GM12878 (cell line): ENCODE results near the gene ITIH1. TPM values are rescaled to one million over a fixed set of nuclear protein-coding genes. Genes with fewer than 3 reads are reported as not detected.

ENCODE experiments used
- ATAC-seq: fragments of 200-7000 bp; cut with Tn5 transposase; 3 replicates; pipeline ENCODE4 v1.9.1; 2020; ENCODE audit warnings: mild to moderate bottlenecking, moderate library complexity
- BruUV-seq: library from RNA; stranded (reverse); fragments of 400-500 nt; replicated peaks from 2 replicates; lab custom pipeline; 2021; lab: Mats Ljungman, UMichigan
- CTCF ChIA-PET: fragments of 300-600 bp; sonication (Branson Sonifier 250); formaldehyde crosslinking; extraction: SDS; loops from one replicate; lab custom pipeline; 2021; ENCODE audit warnings: inconsistent platforms; lab: Yijun Ruan, JAX
- POLR2A ChIA-PET: fragments of 350-600 bp; formaldehyde crosslinking; extraction: SDS; loops from one replicate; lab custom pipeline; 2021; ENCODE audit warnings: inconsistent platforms; lab: Charles Lee
- RAD21 ChIA-PET: fragments of 300-600 bp; sonication (Branson Sonifier 250); formaldehyde crosslinking; loops from one replicate; lab custom pipeline; 2023; ENCODE audit warnings: antibody characterized with exemption; ENCODE audit not compliant: unreplicated experiment; lab: Charles Lee
- SMC1A ChIA-PET: fragments of 300-600 bp; sonication (Branson Sonifier 250); formaldehyde crosslinking; loops from one replicate; lab custom pipeline; 2023; ENCODE audit not compliant: unreplicated experiment, uncharacterized antibody; lab: Charles Lee
- DNase-seq: peaks from one replicate; pipeline ENCODE4 v3.0.0-alpha.2; 2011; ENCODE audit warnings: low read depth, low spot score
- FAIRE-seq: peaks from 3 replicates; lab custom pipeline; 2011; peaks lifted over from hg19 to GRCh38; lab: Jason Lieb, UNC
- H2AFZ ChIP-seq: 2 replicates; pipeline ENCODE4 v1.6.0; 2011; ENCODE audit warnings: low read depth, low read length, control low read depth; ENCODE audit not compliant: control insufficient read depth
- H3K27ac ChIP-seq: 2 replicates; pipeline ENCODE4 v1.5.1; 2011; ENCODE audit warnings: control low read depth; ENCODE audit not compliant: control insufficient read depth, insufficient read depth
- H3K27me3 ChIP-seq, 2 experiments: replicated peaks in 1 of 2; 2 replicates each; pipeline versions ENCODE4 v1.6.0 to v1.6.1; 2011; ENCODE audit warnings: low read length in 1 of 2; ENCODE audit not compliant: control insufficient read depth in 2 of 2, insufficient read depth in 2 of 2
- H3K36me3 ChIP-seq, 2 experiments: 2 replicates each; pipeline ENCODE4 v1.5.1; 2011; ENCODE audit warnings: low read length in 1 of 2; ENCODE audit not compliant: control insufficient read depth in 2 of 2, insufficient read depth in 2 of 2
- H3K4me1 ChIP-seq: 2 replicates; pipeline ENCODE4 v1.6.1; 2011; ENCODE audit warnings: mild to moderate bottlenecking, low read length, moderate library complexity, mixed read lengths; ENCODE audit not compliant: control insufficient read depth, insufficient read depth
- H3K4me2 ChIP-seq: 2 replicates; pipeline ENCODE4 v1.6.0; 2011; ENCODE audit warnings: control low read depth; ENCODE audit not compliant: control insufficient read depth, insufficient read depth
- H3K4me3 ChIP-seq: fragments of 200-600 bp; sonication (generic); 2 replicates; pipeline ENCODE4 v1.5.1; 2016
- H3K79me2 ChIP-seq: 2 replicates; pipeline ENCODE4 v1.6.0; 2011; ENCODE audit warnings: low read length; ENCODE audit not compliant: control insufficient read depth, insufficient read depth
- H3K9ac ChIP-seq: 2 replicates; pipeline ENCODE4 v1.8.0; 2011; ENCODE audit warnings: low read length, control low read depth, mixed read lengths; ENCODE audit not compliant: control insufficient read depth, insufficient read depth
- H3K9me3 ChIP-seq: replicated peaks from 3 replicates; pipeline ENCODE4 v1.5.1; 2011; ENCODE audit warnings: mild to moderate bottlenecking, low read length; ENCODE audit not compliant: control insufficient read depth, insufficient read depth
- H4K20me1 ChIP-seq: 2 replicates; pipeline ENCODE4 v1.6.0; 2011; ENCODE audit not compliant: control insufficient read depth, insufficient read depth
- ASH2L ChIP-seq: fragments of 300-600, 200-600 bp; sonication (generic); IDR thresholded peaks from 2 replicates; pipeline ENCODE4 v1.6.1; 2017; ENCODE audit warnings: low read depth, mild to moderate bottlenecking, borderline replicate concordance
- EED ChIP-seq: sonication (generic); IDR thresholded peaks from 2 replicates; pipeline ENCODE4 v1.6.1; 2016; ENCODE audit warnings: antibody characterized with exemption, low read depth
- EGR1 ChIP-seq, 2 experiments: IDR thresholded peaks; 1 replicate in 1 of 2; 2 replicates in 1 of 2; pipeline ENCODE4 v1.6.1; 2011 to 2012; ENCODE audit warnings: low read depth in 2 of 2, low read length in 2 of 2, borderline replicate concordance in 1 of 2, mild to moderate bottlenecking in 1 of 2, moderate library complexity in 1 of 2
- HDGF ChIP-seq: fragments of 450-650 bp; IDR thresholded peaks from 2 replicates; pipeline ENCODE4 v1.6.1; 2016; ENCODE audit warnings: antibody characterized with exemption
- KDM1A ChIP-seq: fragments of 200-600 bp; sonication (generic); IDR thresholded peaks from 2 replicates; pipeline ENCODE4 v1.6.1; 2016; ENCODE audit warnings: borderline replicate concordance
- LARP7 ChIP-seq: fragments of 450-650 bp; IDR thresholded peaks from 2 replicates; pipeline ENCODE4 v1.6.1; 2017; ENCODE audit warnings: mild to moderate bottlenecking
- NR2C2 ChIP-seq: IDR thresholded peaks from 2 replicates; pipeline ENCODE4 v1.6.1; 2011; ENCODE audit warnings: borderline replicate concordance, low read depth; ENCODE audit not compliant: control insufficient read depth, insufficient read length
- REST ChIP-seq: IDR thresholded peaks from 2 replicates; pipeline ENCODE4 v1.6.1; 2012; ENCODE audit warnings: mild to moderate bottlenecking, low read depth, low read length
- SKIL ChIP-seq: fragments of 450-650 bp; IDR thresholded peaks from 2 replicates; pipeline ENCODE4 v1.6.1; 2017; ENCODE audit warnings: mild to moderate bottlenecking, low read depth, inconsistent platforms; ENCODE audit not compliant: poor library complexity, severe bottlenecking
- SUPT20H ChIP-seq: IDR thresholded peaks from 2 replicates; pipeline ENCODE4 v1.6.1; 2011; ENCODE audit warnings: low read depth, mild to moderate bottlenecking, low read length, moderate library complexity, borderline replicate concordance; ENCODE audit not compliant: control insufficient read depth
- SUZ12 ChIP-seq: fragments of 200-600 bp; sonication (generic); IDR thresholded peaks from one replicate; pipeline ENCODE4 v1.6.1; 2018; ENCODE audit warnings: antibody characterized with exemption, mild to moderate bottlenecking; ENCODE audit not compliant: unreplicated experiment
- ZBTB4 ChIP-seq: fragments of 450-650 bp; formaldehyde crosslinking; IDR thresholded peaks from 2 replicates; pipeline ENCODE4 v1.4.0; 2022; ENCODE audit warnings: mild to moderate bottlenecking, moderate library complexity
- whole genome bisulfite sequencing: methylation state at CpG from one replicate; pipeline ENCODE4 v1.1.6; 2016; ENCODE audit warnings: low lambda C conversion rate; ENCODE audit not compliant: insufficient replicate concordance, insufficient coverage; ENCODE audit errors: missing lambda C conversion rate; 5-methylcytosine and 5-hydroxymethylcytosine counted together
- in situ Hi-C: fragments of 300-500 bp; cut with MboI; formaldehyde crosslinking; loops from 9 replicates; pipeline ENCODE4 v1.14.3; 2018; ENCODE audit warnings: mixed read lengths
- intact Hi-C: fragments of 100-400 bp; cut with micrococcal nuclease; formaldehyde crosslinking; loops from one replicate; pipeline ENCODE4 v1.14.2; 2022; ENCODE audit not compliant: unreplicated experiment
- polyA plus RNA-seq, 11 experiments: library from polyadenylated mRNA; depleted of rRNA in 4 of 11; unstranded in 6 of 11; stranded (reverse) in 5 of 11; fragments of >200 nt; fragmentation: Nextera tagmentation in 4 of 11; fragmentation: Illumina TruSeq in 1 of 11; extraction: Ambion mirVana in 4 of 11; extraction: Trizol in 1 of 11; gene quantifications; 1 replicate in 1 of 11; 2 replicates in 10 of 11; pipeline versions ENCODE4 v1.2.1 to v1.2.3, GENCODE V29; 2011 to 2016; ENCODE audit warnings: inconsistent platforms in 2 of 11, missing spikeins in 2 of 11, low read depth in 1 of 11
- total RNA-seq, 4 experiments: library from RNA; depleted of rRNA in 3 of 4; stranded (reverse); fragments of >200 nt in 3 of 4; fragmentation: Illumina TruSeq in 1 of 4; extraction: Trizol in 1 of 4; gene quantifications; 2 replicates each; pipeline versions ENCODE4 v1.2.1 to v1.2.3, GENCODE V29; 2013 to 2021

ITIH1 gene
- total and polyA plus RNA-seq, 10 of the 15 experiments (the other 5 are each of a cell fraction or from before 2014, with no cell fraction given) = 0.33 to 0.64 (median 0.44) TPM; not detected in 7

GRCh38 chr3:52792961-52793695, 15.7 kb downstream of the ITIH1 start:
- ChIA-PET CTCF (interaction anchor here (1.1 to 1.8 kb wide), 2 partner anchors 9 to 14 kb away, joined by 4 to 6 read pairs; no protein-coding TSS in a partner anchor), RAD21 (interaction anchor here (1.3 kb wide), 1 partner anchor 14 kb away, joined by 4 read pairs; no protein-coding TSS in a partner anchor), POLR2A (no interaction called here), SMC1A (no interaction called here)
- BruUV-seq = no TSS peak
- H3K4me2 ChIP-seq = no peak overlapping the region
- no peak for TF ChIP-seq EGR1 (IDR thresholded peaks at IDR 0.05; ENCODE audit: borderline replicate concordance in 1 of 2, low read depth in 2 of 2, low read length in 2 of 2)
- no peak for TF ChIP-seq ZBTB4 (CRISPR knock-in tag)
- no peak for TF ChIP-seq KDM1A
- no peak for TF ChIP-seq SKIL
- no peak for TF ChIP-seq SUZ12
- no peak for TF ChIP-seq SUPT20H
- no peak for TF ChIP-seq HDGF
- no peak for TF ChIP-seq ASH2L
- TF ChIP-seq REST = no peak
- no peak for TF ChIP-seq LARP7
- no peak for TF ChIP-seq EED
- TF ChIP-seq NR2C2 = no peak
- in situ Hi-C loops (no loop called here), intact Hi-C loops (no loop called here)
- ATAC-seq (no peak), DNase-seq (no peak), FAIRE-seq (no peak)
- no peaks in the 10 kb centered on the region for H3K36me3 ChIP-seq
- H3K4me3 ChIP-seq = no peak overlapping the region
- WGBS = 39% methylated on average over 18 of the region's 18 CpGs
- H3K27me3 ChIP-seq = no peaks in the 10 kb centered on the region; a peak in 1 of 4 replicates
- no peaks in the 10 kb centered on the region for H3K79me2 ChIP-seq
- no peak overlapping the region for H3K9ac ChIP-seq
- no peak overlapping the region for H2AFZ ChIP-seq
- no peak overlapping the region for H3K27ac ChIP-seq
- no peaks in the 10 kb centered on the region for H3K9me3 ChIP-seq
- no peaks in the 10 kb centered on the region for H4K20me1 ChIP-seq
- H3K4me1 ChIP-seq = no peaks in the 10 kb centered on the region
